HEK293 (cell line): ENCODE results near the gene SLC5A11.
A peak's percentile ranks its signal among the peaks of the same experiment; 100 is the strongest.

Experiments
- CTCF ChIA-PET: fragments of 350-600 bp; formaldehyde crosslinking; extraction: SDS; loops from one replicate; lab custom pipeline; 2021; ENCODE audit warnings: antibody characterized with exemption; lab: Yijun Ruan, JAX
- POLR2A ChIA-PET: fragments of 300-600 bp; formaldehyde crosslinking; extraction: SDS; loops from one replicate; lab custom pipeline; 2020; ENCODE audit warnings: antibody characterized with exemption, inconsistent platforms; lab: Yijun Ruan, JAX
- H3K27ac ChIP-seq: fragments of 200-500 bp; sonication (Bioruptor generic); 2 replicates; pipeline ENCODE4 v1.5.1; 2014; ENCODE audit warnings: low read depth, low read length, control low read depth, inconsistent platforms; ENCODE audit errors: extremely low read depth
- H3K36me3 ChIP-seq, 2 experiments: fragments of 200-500 bp in 1 of 2; sonication (Bioruptor generic) in 1 of 2; 1 replicate in 1 of 2; 2 replicates in 1 of 2; pipeline ENCODE4 v1.5.1; 2014 to 2017; ENCODE audit warnings: inconsistent platforms in 2 of 2, low read length in 2 of 2; ENCODE audit not compliant: control insufficient read depth in 2 of 2, insufficient read depth in 1 of 2
- H3K4me1 ChIP-seq: fragments of 200-500 bp; sonication (Bioruptor generic); 2 replicates; pipeline ENCODE4 v1.5.1; 2014; ENCODE audit warnings: mild to moderate bottlenecking, low read length, inconsistent platforms; ENCODE audit not compliant: control insufficient read depth, insufficient read depth
- H3K4me3 ChIP-seq: 2 replicates; pipeline ENCODE4 v1.5.1; 2011; ENCODE audit warnings: low read depth, mild to moderate bottlenecking, control low read depth, low read length, moderate library complexity
- H3K9me3 ChIP-seq: fragments of 200-500 bp; sonication (Bioruptor generic); 2 replicates; pipeline ENCODE4 v1.5.1; 2014; ENCODE audit warnings: low read depth, low read length, inconsistent platforms; ENCODE audit not compliant: control insufficient read depth, insufficient read depth
- GLI2 ChIP-seq: fragments of 450-650 bp; formaldehyde crosslinking; IDR thresholded peaks from 2 replicates; pipeline ENCODE4; 2017; ENCODE audit warnings: missing biosample characterization, missing genetic modification characterization, low read depth, borderline replicate concordance
- KLF10 ChIP-seq: fragments of 450-650 bp; IDR thresholded peaks from 2 replicates; pipeline ENCODE4 v1.5.1; 2018; ENCODE audit warnings: missing biosample characterization, mild to moderate bottlenecking, missing genetic modification characterization
- KLF7 ChIP-seq: fragments of 450-650 bp; formaldehyde crosslinking; IDR thresholded peaks from 2 replicates; pipeline ENCODE4 v1.5.1; 2016; ENCODE audit warnings: missing biosample characterization, missing genetic modification characterization, borderline replicate concordance
- PBX3 ChIP-seq: sonication (generic); formaldehyde crosslinking; IDR thresholded peaks from 2 replicates; pipeline ENCODE4 v1.8.1; 2022; ENCODE audit warnings: mild to moderate bottlenecking, moderate library complexity, missing genetic modification reagents
- PRDM4 ChIP-seq: fragments of 450-650 bp; formaldehyde crosslinking; IDR thresholded peaks from 2 replicates; pipeline ENCODE4 v1.5.1; 2017; ENCODE audit warnings: missing biosample characterization, missing genetic modification characterization
- SCRT2 ChIP-seq: fragments of 450-650 bp; formaldehyde crosslinking; IDR thresholded peaks from 2 replicates; pipeline ENCODE4 v1.5.1; 2016; ENCODE audit warnings: missing biosample characterization, missing genetic modification characterization
- ZBTB17 ChIP-seq: fragments of 450-650 bp; formaldehyde crosslinking; IDR thresholded peaks from 2 replicates; pipeline ENCODE4 v1.5.1; 2016; ENCODE audit warnings: missing biosample characterization, missing genetic modification characterization
- ZBTB7A ChIP-seq: fragments of 450-650 bp; formaldehyde crosslinking; IDR thresholded peaks from 2 replicates; pipeline ENCODE4 v1.5.1; 2016; ENCODE audit warnings: low read depth, missing biosample characterization, missing genetic modification characterization
- ZFP3 ChIP-seq: fragments of 450-650 bp; formaldehyde crosslinking; IDR thresholded peaks from 2 replicates; pipeline ENCODE4 v1.5.1; 2016; ENCODE audit warnings: low read depth, missing biosample characterization, missing genetic modification characterization
- ZFP41 ChIP-seq: fragments of 450-650 bp; formaldehyde crosslinking; IDR thresholded peaks from 2 replicates; pipeline ENCODE4 v1.5.1; 2016; ENCODE audit warnings: missing biosample characterization, missing genetic modification characterization, borderline replicate concordance
- ZNF2 ChIP-seq: fragments of 450-650 bp; formaldehyde crosslinking; IDR thresholded peaks from 2 replicates; pipeline ENCODE4 v1.5.1; 2016; ENCODE audit warnings: missing biosample characterization, missing genetic modification characterization
- ZNF248 ChIP-seq: fragments of 450-650 bp; formaldehyde crosslinking; IDR thresholded peaks from 2 replicates; pipeline ENCODE4 v1.5.1; 2017; ENCODE audit warnings: missing biosample characterization, missing genetic modification characterization
- ZNF274 ChIP-seq, 2 experiments: fragments of 200-500 bp in 1 of 2; fragments of 450-650 bp in 1 of 2; sonication (Bioruptor generic) in 1 of 2; formaldehyde crosslinking in 1 of 2; IDR thresholded peaks; 2 replicates each; pipeline versions ENCODE4 v1.5.1 to v1.6.1; 2014 to 2016; ENCODE audit warnings: borderline replicate concordance in 1 of 2, inconsistent platforms in 1 of 2, low read length in 1 of 2, missing biosample characterization in 1 of 2, missing genetic modification characterization in 1 of 2
- ZNF292 ChIP-seq: fragments of 450-650 bp; formaldehyde crosslinking; IDR thresholded peaks from 2 replicates; pipeline ENCODE4 v1.5.1; 2016; ENCODE audit warnings: low read depth, missing biosample characterization, missing genetic modification characterization, borderline replicate concordance
- ZNF324 ChIP-seq: fragments of 450-650 bp; formaldehyde crosslinking; IDR thresholded peaks from 2 replicates; pipeline ENCODE4 v1.5.1; 2016; ENCODE audit warnings: missing biosample characterization, missing genetic modification characterization
- ZNF341 ChIP-seq: fragments of 450-650 bp; formaldehyde crosslinking; IDR thresholded peaks from 2 replicates; pipeline ENCODE4; 2016; ENCODE audit warnings: low read depth, missing biosample characterization, missing genetic modification characterization
- ZNF558 ChIP-seq: fragments of 450-650 bp; formaldehyde crosslinking; IDR thresholded peaks from 2 replicates; pipeline ENCODE4 v1.5.1; 2016; ENCODE audit warnings: missing biosample characterization, missing genetic modification characterization
- ZNF610 ChIP-seq: fragments of 450-650 bp; formaldehyde crosslinking; IDR thresholded peaks from 2 replicates; pipeline ENCODE4 v1.5.1; 2016; ENCODE audit warnings: missing biosample characterization, missing genetic modification characterization, borderline replicate concordance
- ZNF629 ChIP-seq: fragments of 450-650 bp; formaldehyde crosslinking; IDR thresholded peaks from 2 replicates; pipeline ENCODE4 v1.5.1; 2017; ENCODE audit warnings: missing biosample characterization, missing genetic modification characterization
- ZNF670 ChIP-seq: fragments of 450-650 bp; formaldehyde crosslinking; IDR thresholded peaks from 2 replicates; pipeline ENCODE4 v1.5.1; 2016; ENCODE audit warnings: missing biosample characterization, missing genetic modification characterization, low read depth

Gene SLC5A11

GRCh38 chr16:24834459-24835335 is 11.1 kb upstream of the SLC5A11 start (continued):
- no peak for TF ChIP-seq PRDM4 (tag by site-specific recombination)
- no peak for TF ChIP-seq GLI2 (tag by site-specific recombination)

GRCh38 chr16:24836836-24837235 is 8.9 kb upstream of the SLC5A11 start:
- CTCF ChIA-PET, result interaction anchor here (0.7 to 1.1 kb wide), 3 partner anchors 9 to 219 kb away, joined by 3 to 4 read pairs (median 3); no protein-coding TSS in a partner anchor

GRCh38 chr16:24837969-24838368 is 7.8 kb upstream of the SLC5A11 start:
- no peaks in the 10 kb centered on the region for H3K9me3 ChIP-seq
- ChIA-PET POLR2A (no interaction called here), CTCF (no interaction called here)
- TF ChIP-seq KLF10 (tag by site-specific recombination) (no peak), SCRT2 (tag by site-specific recombination) (peak; percentile 83), ZNF324 (no peak), ZNF292 (tag by site-specific recombination) (no peak), ZNF274 (IDR thresholded peaks at IDR 0.05; ENCODE audit: low read length) (no peak), ZNF274 (tag by site-specific recombination; IDR thresholded peaks at IDR 0.05; ENCODE audit: borderline replicate concordance) (no peak), ZNF558 (tag by site-specific recombination) (no peak), ZNF248 (no peak)
- H3K4me3 ChIP-seq, result no peak overlapping the region
- H3K27ac ChIP-seq, result no peak overlapping the region
- H3K4me1 ChIP-seq, result no peaks in the 10 kb centered on the region
- H3K36me3 ChIP-seq, result no peaks in the 10 kb centered on the region

More at GRCh38 chr16:24836836-24837235, 8.9 kb upstream of the SLC5A11 start:
- Histone ChIP-seq H3K4me1 (no peaks in the 10 kb centered on the region), H3K36me3 (peaks cover 0 to 3% of the 10 kb centered on the region in 2 experiments; a peak in 1 of 3 replicates)
- POLR2A ChIA-PET, result no interaction called here
- TF ChIP-seq ZNF2, result no peak
- TF ChIP-seq ZFP3 (tag by site-specific recombination), result no peak
- no peak for TF ChIP-seq ZNF341 (tag by site-specific recombination)
- no peak for TF ChIP-seq ZNF610 (tag by site-specific recombination)
- no peak for TF ChIP-seq KLF7
- no peak for TF ChIP-seq PBX3 (CRISPR knock-in tag)
- TF ChIP-seq ZBTB17, result no peak
- TF ChIP-seq ZFP41, result no peak
- no peak for TF ChIP-seq ZNF670
- TF ChIP-seq ZBTB7A, result no peak
- TF ChIP-seq ZNF629 (tag by site-specific recombination), result no peak
- TF ChIP-seq, all 188 proteins: peak for 0
- Histone ChIP-seq H3K27ac (no peak overlapping the region), H3K9me3 (no peaks in the 10 kb centered on the region), H3K4me3 (no peak overlapping the region)
